OCI-LY7 (cell line): ENCODE data around the gene FOXF2. TPM values are rescaled to one million over a fixed set of nuclear protein-coding genes. Genes with fewer than 3 reads are reported as not detected.
"Not testable (repeated sequence)": the region's sequence is repeated elsewhere in the genome, so short reads cannot be mapped to it uniquely, and the experiment has no call there.

Experiments used
- BruUV-seq: library from RNA; stranded (reverse); fragments of 400-500 nt; replicated peaks from 2 replicates; lab custom pipeline; 2021; lab: Mats Ljungman, UMichigan
- CTCF ChIA-PET: fragments of 300-600 bp; sonication (Branson Sonifier 250); formaldehyde crosslinking; loops from one replicate; lab custom pipeline; 2022; ENCODE audit warnings: antibody characterized with exemption; ENCODE audit not compliant: unreplicated experiment; lab: Charles Lee
- POLR2A ChIA-PET: fragments of 300-600 bp; sonication (Branson Sonifier 250); formaldehyde crosslinking; loops from one replicate; lab custom pipeline; 2022; ENCODE audit warnings: antibody characterized with exemption; lab: Charles Lee
- DNase-seq: peaks from one replicate; pipeline ENCODE4 v3.0.0-alpha.2; 2015; ENCODE audit warnings: low spot score
- H2AFZ ChIP-seq: fragments of 200-600 bp; sonication (generic), shearing (Covaris generic); 2 replicates; pipeline ENCODE4 v1.6.1; 2014; ENCODE audit warnings: mild to moderate bottlenecking, antibody characterized with exemption, low read length, moderate library complexity
- H3K27ac ChIP-seq: fragments of 200-600 bp; sonication (generic); 2 replicates; pipeline ENCODE4 v1.5.1; 2014; ENCODE audit warnings: mixed run types, low read depth, mild to moderate bottlenecking, moderate library complexity, low read length, inconsistent platforms; ENCODE audit not compliant: poor library complexity, severe bottlenecking
- H3K36me3 ChIP-seq: fragments of 200-600 bp; sonication (generic); 2 replicates; pipeline ENCODE4 v1.6.1; 2014; ENCODE audit warnings: mild to moderate bottlenecking, antibody characterized with exemption, low read length, moderate library complexity, mixed read lengths; ENCODE audit not compliant: insufficient read depth
- H3K4me1 ChIP-seq: fragments of 200-600 bp; sonication (generic); 2 replicates; pipeline ENCODE4 v1.5.1; 2014; ENCODE audit warnings: mild to moderate bottlenecking, low read length; ENCODE audit not compliant: insufficient read depth, poor library complexity, severe bottlenecking
- H3K4me2 ChIP-seq: fragments of 200-600 bp; sonication (generic); 2 replicates; pipeline ENCODE4 v1.6.1; 2014; ENCODE audit warnings: mild to moderate bottlenecking, low read length
- H3K4me3 ChIP-seq: fragments of 200-600 bp; sonication (generic); 2 replicates; pipeline ENCODE4 v1.5.1; 2014; ENCODE audit warnings: mild to moderate bottlenecking, low read depth, low read length; ENCODE audit not compliant: poor library complexity, severe bottlenecking
- H3K79me2 ChIP-seq: fragments of 200-600 bp; sonication (generic); 2 replicates; pipeline ENCODE4 v1.6.1; 2016; ENCODE audit warnings: low read depth, mild to moderate bottlenecking, low read length, moderate library complexity, mixed read lengths; ENCODE audit not compliant: insufficient read depth
- H3K9me2 ChIP-seq: fragments of 200-600 bp; sonication (generic); 2 replicates; pipeline ENCODE4 v1.6.1; 2016; ENCODE audit warnings: mild to moderate bottlenecking, low read length, mixed read lengths; ENCODE audit not compliant: insufficient read depth
- H3K9me3 ChIP-seq: fragments of 200-600 bp; sonication (generic); 2 replicates; pipeline ENCODE4 v1.6.1; 2014; ENCODE audit warnings: mild to moderate bottlenecking, mixed run types, low read length, mixed read lengths
- H4K20me1 ChIP-seq: fragments of 200-600 bp; sonication (generic); 2 replicates; pipeline ENCODE4 v1.6.1; 2014; ENCODE audit warnings: mild to moderate bottlenecking, antibody characterized with exemption, low read length, moderate library complexity, mixed read lengths; ENCODE audit not compliant: insufficient read depth
- CTCF ChIP-seq: fragments of 200-600 bp; sonication (generic); conservative IDR thresholded peaks from 2 replicates; pipeline ENCODE4 v1.5.1; 2014; ENCODE audit warnings: mild to moderate bottlenecking, antibody characterized with exemption, low read length, moderate library complexity, mixed read lengths
- EZH2phosphoT487 ChIP-seq: fragments of 200-600 bp; sonication (generic); IDR thresholded peaks from 2 replicates; pipeline ENCODE4 v1.6.1; 2018; ENCODE audit warnings: low read depth, borderline replicate concordance, mild to moderate bottlenecking, mixed run types, antibody characterized with exemption, low read length, moderate library complexity, mixed read lengths
- intact Hi-C: fragments of 100-400 bp; cut with micrococcal nuclease; formaldehyde crosslinking; loops from one replicate; pipeline ENCODE4 v1.10.0; 2022; ENCODE audit not compliant: unreplicated experiment
- total RNA-seq, 2 experiments: library from RNA; depleted of rRNA in 1 of 2; stranded (reverse); fragments of >200 nt in 1 of 2; shearing (Covaris generic) in 1 of 2; gene quantifications; 2 replicates each; pipeline ENCODE4 v1.2.3, GENCODE V29; 2014 to 2022

The FOXF2 gene
- total RNA-seq, 2 experiments from 2014 or later = not detected

- no peak for DNase-seq
- no peaks in the 10 kb centered on the region for H3K79me2 ChIP-seq
- TF ChIP-seq EZH2phosphoT487 = no peak
- TF ChIP-seq CTCF = no peak
- H3K4me1 ChIP-seq = no peaks in the 10 kb centered on the region
- intact Hi-C loops = no loop called here
- no peaks in the 10 kb centered on the region for H3K36me3 ChIP-seq
- ChIA-PET POLR2A (no interaction called here), CTCF (no interaction called here)
- H4K20me1 ChIP-seq = no peaks in the 10 kb centered on the region
- H3K4me3 ChIP-seq = no peak overlapping the region
- H3K4me2 ChIP-seq = no peak overlapping the region
- no peak overlapping the region for H3K27ac ChIP-seq
- H3K9me2 ChIP-seq = no peaks in the 10 kb centered on the region
- no TSS peak for BruUV-seq
- peaks cover 11% of the 10 kb centered on the region for H3K9me3 ChIP-seq
- no peak overlapping the region for H2AFZ ChIP-seq
These were observed 39.7 kb upstream of the FOXF2 start for GRCh38 chr6:1349655-1350054.

- Histone ChIP-seq H3K4me1 (no peaks in the 10 kb centered on the region), H2AFZ (no peak overlapping the region), H3K9me3 (peaks cover 8% of the 10 kb centered on the region), H3K4me2 (no peak overlapping the region), H3K9me2 (no peaks in the 10 kb centered on the region), H3K36me3 (no peaks in the 10 kb centered on the region), H3K79me2 (no peaks in the 10 kb centered on the region), H3K27ac (no peak overlapping the region), H3K4me3 (no peak overlapping the region), H4K20me1 (no peaks in the 10 kb centered on the region)
- no peak for DNase-seq
- intact Hi-C loops = no loop called here
- ChIA-PET CTCF (no interaction called here), POLR2A (no interaction called here)
- BruUV-seq = no TSS peak
- TF ChIP-seq EZH2phosphoT487 = no peak
- TF ChIP-seq CTCF = no peak
These were observed 37.9 kb upstream of the FOXF2 start for GRCh38 chr6:1351381-1352008.

- H4K20me1 ChIP-seq, CTCF ChIA-PET, POLR2A ChIA-PET: not testable (repeated sequence)
These were observed 34.3 kb upstream of the FOXF2 start for GRCh38 chr6:1355068-1355467.

GRCh38 chr6:1361717-1362116 lies 27.7 kb upstream of the FOXF2 start:
- DNase-seq, H3K9me2 ChIP-seq, H3K27ac ChIP-seq, POLR2A ChIA-PET, H3K4me2 ChIP-seq, H2AFZ ChIP-seq, H3K9me3 ChIP-seq, intact Hi-C loops, H3K4me1 ChIP-seq, BruUV-seq, H3K36me3 ChIP-seq, H3K4me3 ChIP-seq, H4K20me1 ChIP-seq, H3K79me2 ChIP-seq, CTCF ChIA-PET: not testable (repeated sequence)

More at GRCh38 chr6:1355068-1355467, 34.3 kb upstream of the FOXF2 start:
- H3K36me3 ChIP-seq, H3K27ac ChIP-seq, H3K9me3 ChIP-seq, H3K9me2 ChIP-seq, H2AFZ ChIP-seq, H3K4me1 ChIP-seq, BruUV-seq, H3K79me2 ChIP-seq, H3K4me2 ChIP-seq, DNase-seq, intact Hi-C loops, H3K4me3 ChIP-seq: not testable (repeated sequence)
